Ecto neural progenitor cell (in vitro differentiated cells): ENCODE measurements around the gene AP1B1.

Experiments used
- DNase-seq: peaks from one replicate; pipeline ENCODE4 v3.0.0-alpha.2; 2018; ENCODE audit warnings: low spot score

The AP1B1 gene

DNA sequence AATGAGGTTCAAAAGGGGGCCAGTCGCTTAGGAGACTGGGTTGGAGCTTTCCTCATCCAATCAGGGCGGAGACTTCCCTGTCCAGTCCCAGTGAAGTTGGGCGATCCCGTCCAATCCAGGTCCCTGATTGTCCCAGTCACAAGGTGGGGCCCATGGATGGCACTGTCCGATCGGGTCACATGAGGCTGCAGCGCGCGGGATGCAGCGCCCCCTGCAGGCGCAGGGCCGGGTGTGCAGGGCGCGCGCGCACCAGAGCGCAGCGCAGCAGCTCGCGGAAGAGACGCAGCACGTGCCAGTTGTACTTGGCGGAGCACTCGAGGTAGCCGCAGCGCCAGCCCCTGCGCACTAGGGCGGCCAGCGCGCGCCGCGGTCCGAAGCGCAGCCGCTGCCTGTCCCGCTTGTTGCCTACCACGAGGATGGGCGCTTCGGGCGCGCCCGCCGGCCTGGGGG, 75.2 kb downstream of the AP1B1 start:
- DNase-seq = peak; percentile 75

DNA sequence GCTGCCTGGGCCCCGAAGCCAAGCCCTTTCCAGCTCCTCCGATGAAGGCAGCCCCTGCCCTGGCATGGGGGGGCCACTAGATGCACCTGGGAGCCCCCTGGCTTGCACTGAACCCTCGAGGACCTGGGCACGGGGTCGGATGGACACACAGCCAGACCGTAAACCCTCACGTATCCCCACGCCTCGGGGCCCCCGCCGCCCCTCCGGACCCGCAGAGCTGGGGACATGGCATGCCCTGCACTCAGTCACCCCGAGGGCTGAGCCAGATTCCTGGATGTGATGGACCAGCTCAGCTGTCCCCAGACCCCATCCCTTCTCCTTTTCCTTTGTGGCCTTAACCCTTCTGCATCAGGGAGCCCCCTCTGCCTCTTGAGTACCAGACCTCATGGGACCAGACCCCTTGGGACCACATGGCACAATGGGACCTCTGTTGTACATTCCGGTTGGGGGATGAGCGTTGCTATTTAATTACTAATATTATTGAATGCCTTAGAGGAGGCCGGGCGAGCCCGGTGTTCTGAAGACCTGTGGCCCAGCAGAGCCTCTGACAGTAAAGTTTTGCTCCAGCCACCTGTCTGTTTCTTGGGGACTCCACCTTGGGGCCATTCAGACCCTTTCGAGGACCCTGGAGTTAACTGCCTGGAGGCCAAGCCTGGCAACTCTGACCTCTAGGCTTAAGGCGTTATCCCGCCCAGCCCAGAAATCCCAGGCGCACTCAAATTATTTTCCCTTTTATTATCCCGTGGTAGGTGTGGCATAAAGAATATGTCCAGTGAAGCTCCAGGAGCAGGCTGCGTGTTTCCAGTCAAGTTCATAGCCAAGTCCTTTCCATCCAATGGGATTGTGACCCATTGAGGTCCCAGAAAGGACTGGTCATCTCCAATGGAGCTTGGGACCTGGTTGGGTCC, 75.9 kb downstream of the AP1B1 start:
- DNase-seq = peak; percentile 49

DNA sequence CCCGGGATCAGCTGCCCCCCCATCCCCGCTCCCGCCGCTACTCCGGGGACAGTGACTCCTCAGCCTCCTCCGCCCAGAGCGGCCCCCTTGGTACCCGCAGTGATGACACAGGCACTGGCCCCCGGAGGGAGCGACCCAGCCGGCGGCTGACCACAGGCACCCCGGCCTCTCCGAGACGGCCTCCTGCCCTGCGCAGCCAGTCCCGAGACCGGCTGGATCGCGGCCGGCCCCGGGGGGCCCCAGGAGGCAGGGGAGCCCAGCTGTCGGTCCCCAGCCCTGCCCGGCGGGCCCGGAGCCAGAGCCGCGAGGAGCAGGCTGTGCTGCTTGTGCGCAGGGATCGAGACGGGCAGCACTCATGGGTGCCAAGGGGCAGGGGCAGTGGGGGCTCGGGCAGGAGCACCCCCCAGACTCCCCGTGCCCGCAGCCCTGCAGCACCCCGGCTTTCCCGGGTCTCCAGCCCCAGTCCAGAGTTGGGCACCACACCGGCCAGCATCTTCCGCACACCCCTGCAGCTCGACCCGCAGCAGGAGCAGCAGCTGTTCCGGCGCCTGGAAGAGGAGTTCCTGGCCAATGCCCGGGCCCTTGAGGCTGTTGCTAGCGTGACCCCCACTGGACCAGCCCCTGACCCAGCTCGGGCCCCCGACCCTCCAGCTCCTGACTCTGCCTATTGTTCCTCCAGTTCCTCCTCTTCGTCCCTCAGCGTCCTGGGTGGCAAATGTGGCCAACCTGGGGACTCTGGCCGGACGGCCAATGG, 76.7 kb downstream of the AP1B1 start:
- DNase-seq = no peak

DNA sequence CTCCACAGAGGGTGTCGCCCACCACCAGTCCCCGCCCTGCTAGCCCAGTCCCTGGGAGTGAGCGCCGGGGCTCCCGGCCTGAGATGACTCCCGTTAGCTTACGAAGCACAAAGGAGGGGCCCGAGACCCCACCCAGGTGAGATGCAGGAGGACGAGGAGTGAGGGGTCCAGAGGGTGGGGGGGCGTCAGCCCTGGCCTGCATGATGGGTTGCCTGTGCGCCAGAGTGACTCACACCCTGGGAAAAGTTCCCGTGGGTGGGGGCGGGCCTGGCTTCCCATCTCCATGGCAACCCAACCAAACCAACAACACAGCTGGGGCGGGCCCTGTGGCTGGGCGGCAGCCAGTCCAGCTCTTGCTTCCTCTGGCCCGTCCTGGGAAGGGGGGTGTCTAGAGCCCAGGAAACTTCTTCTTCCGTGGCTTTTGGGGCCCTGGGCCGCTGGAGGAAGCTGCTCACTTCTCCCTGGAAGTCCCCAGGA, 77.5 kb downstream of the AP1B1 start:
- peak; percentile 87 for DNase-seq

DNA sequence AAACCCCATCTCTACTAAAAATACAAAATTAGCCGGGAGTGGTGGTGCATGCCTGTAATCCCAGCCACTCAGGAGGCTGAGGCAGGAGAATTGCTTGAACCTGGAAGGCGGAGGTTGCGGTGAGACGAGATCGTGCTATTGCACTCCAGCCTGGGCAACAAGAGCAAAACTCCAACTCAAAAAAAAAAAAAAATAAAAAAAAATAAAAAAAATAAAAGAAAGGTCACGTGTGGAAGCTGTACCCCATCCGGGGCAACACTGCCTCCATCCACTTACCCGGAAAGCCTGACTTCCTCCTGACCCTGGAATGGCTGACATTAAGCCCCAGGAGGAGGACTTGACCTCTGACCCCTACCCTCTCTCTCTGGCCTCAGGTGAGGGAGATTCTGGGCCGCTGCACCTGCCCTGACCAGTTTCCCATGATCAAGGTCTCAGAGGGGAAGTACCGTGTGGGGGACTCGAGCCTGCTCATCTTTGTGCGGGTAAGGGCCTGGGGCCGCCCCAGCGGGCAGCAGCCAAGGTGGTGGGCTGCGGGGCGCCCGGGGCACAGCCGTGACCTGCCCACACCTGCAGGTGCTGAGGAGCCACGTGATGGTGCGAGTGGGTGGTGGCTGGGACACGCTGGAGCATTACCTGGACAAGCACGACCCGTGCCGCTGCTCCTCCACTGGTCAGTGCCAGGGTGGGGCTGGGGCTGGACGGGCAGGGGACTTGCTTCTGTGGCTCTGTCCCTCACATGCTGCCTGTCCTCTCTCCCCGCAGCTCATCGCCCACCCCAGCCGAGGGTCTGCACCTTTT, 78.1 kb downstream of the AP1B1 start:
- peak; percentile 56 for DNase-seq

DNA sequence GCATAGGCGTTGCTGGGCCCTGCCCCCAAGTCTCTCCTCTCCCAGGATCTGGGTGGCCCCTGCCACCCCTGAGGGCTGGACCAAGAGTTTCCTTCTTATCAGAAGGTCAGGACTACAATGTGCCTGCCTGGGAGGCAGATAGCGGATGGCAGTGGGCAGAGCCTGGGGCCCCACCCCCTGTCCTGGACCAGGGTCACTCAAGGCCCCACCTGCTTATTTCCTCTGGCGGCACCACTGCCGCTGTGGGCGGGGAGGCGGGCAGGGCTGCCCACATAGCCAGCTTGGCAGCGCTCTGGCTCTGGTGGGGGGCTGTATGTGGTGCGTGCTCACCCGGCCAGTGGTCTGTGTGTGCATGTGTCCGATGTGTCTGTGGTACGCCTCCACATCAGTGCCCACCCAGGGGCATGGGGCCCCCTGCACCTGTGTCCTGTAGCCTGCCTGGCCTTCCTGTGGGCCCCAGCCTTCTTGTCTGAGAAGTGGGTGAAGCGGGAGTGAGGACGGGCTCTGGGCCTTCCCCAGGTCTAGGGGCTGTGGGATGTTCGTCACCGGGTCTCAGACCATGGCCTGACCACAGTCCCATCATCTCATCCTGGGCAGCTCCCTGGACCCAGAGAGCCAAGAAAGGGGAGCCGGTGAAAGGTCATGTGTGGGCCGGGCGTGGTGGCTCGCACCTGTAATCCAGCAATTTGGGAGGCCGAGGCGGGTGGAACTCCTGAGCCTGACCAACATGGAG, 78.9 kb downstream of the AP1B1 start:
- DNase-seq = peak; percentile 50

DNA sequence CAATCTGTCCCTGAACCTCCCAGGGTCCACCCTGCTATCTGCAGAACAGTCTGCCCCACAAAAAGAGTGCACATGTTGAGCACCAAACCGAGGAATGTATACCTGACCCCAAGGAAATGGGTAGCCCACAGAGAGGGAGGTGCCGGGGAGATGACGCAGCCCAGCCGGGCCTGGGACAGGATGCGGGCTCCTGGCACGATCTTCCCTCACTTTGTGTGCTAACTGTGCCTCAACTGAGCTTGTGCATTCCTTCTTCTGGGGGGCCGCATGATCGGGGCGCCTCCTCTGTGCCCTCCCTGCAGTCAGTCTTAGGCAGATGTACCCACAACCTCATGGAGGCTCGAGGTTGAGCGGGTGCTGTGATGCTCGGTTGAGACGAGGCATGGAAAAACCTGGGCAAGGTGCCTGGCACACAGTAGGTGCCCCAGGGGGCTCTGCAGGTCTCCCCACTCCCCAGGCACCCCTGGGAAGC, 79.5 kb downstream of the AP1B1 start:
- DNase-seq = no peak

DNA sequence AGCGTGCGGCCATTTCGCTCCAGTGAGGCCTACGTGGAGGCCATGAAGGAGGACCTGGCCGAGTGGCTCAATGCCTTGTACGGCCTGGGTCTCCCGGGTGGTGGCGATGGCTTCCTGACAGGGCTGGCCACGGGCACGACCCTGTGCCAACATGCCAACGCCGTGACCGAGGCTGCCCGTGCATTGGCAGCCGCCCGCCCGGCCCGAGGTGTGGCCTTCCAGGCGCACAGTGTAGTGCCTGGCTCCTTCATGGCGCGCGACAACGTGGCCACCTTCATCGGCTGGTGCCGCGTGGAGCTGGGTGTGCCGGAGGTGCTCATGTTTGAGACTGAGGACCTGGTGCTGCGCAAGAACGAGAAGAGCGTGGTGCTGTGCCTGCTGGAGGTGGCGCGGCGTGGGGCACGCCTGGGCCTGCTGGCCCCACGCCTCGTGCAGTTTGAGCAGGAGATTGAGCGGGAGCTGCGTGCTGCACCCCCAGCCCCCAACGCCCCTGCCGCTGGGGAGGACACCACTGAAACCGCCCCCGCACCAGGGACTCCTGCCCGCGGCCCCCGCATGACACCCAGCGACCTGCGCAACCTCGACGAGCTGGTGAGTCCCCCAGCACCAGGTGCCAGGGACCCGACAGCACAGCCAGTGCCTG, 80.1 kb downstream of the AP1B1 start:
- peak; percentile 53 for DNase-seq

DNA sequence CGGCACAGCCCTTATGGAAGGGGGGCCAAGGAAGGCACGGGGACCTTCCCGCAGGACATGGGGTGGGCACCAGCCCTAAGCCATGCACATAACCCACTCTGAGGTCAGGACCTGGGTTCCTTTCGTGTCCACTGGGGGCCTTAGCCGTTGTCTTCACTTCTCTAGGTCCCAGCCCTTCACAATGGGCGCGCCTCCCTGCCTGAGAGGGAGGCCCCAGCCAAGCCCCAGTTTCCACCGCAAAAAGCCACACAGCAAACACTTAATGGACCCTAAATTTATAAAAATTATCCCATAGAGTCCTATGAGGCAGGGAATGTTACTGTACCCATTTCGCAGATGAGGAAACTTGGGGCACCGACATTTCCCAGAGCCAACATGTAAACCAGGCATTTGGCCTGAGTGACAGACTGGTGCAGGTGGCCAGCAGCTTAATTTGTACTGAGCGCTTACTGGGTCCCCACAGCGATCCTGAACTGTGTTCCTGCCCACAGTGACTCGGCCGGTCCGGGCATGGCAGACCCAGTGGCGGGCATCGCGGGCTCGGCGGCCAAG, 80.7 kb downstream of the AP1B1 start:
- no peak for DNase-seq

DNA sequence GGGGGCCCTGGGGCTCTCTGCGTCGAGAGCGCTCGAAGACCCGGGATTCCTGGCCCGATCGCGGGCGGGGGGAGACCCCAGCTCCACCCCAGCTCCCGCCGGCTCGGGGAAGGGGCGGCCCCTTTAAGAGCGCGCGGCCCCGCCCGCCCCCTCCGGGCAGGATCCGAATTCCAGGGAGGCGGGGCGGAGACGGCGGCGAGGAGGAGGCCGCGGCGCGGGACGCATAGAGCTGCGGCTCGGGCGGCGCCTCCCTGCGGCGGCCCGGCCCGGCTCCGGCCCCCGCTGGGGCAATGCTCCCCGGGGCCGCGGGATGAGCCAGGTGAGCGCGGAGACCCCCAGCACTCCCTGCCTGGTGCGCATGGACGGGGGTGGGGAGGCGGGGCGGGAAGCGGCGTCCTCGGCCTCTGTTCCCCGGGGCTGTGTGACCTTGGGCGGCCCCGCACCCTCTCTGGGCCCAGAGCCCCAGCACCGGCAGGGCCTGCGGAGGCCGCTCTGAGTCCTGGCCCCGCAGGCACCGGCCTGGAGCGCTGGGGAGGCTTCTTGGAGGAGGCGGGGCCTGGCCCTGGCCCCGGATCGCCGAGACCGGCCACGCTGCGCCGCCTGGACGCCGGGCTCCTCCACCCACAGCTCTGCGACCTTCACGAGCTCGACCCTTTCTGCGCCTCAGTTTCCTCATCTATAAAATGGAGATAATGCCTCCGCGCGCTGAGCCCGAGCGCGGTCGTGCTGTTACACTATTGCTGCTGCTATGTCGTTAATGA, 81.4 kb downstream of the AP1B1 start:
- peak; percentile 93 for DNase-seq

DNA sequence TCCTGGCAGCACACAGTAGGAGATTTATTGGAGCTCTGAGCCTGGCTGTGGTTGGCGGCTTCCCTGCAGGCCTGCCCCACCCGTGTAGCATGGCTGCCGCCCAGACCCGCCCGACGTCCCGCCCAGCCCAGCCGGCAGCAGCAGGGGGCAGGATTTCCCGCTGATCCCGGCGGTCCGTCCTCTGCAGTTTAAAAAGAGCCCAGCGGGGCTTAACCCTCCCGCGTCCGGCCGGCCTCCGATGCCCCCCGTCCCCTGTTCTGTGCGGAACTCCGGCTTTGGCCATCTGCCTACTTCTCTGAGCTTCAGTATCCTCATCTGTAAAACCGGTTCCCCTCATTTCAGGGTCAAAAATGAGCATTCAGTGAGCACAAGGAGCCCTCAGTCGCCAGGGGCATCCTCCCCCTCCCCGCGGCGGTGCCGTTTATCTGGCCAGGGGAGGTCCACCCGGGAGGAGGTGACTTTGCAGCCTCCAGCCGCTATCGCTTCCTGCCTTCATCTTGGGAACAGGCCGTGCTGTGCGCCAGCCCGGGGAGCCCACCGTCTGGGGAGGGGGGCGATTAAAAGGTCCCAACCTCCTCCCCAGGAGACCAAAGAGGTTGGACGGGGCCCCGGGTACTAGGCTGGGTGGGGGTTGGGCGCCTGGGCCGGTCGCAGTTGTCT, 82.1 kb downstream of the AP1B1 start, which contains the start of gene GAS2L1:
Gene GAS2L1 (plus strand): TSS at position 476 of the 660 bp plus-strand sequence. CDS start 1,456 bp downstream, outside the sequence.
- DNase-seq = peak; percentile 87

DNA sequence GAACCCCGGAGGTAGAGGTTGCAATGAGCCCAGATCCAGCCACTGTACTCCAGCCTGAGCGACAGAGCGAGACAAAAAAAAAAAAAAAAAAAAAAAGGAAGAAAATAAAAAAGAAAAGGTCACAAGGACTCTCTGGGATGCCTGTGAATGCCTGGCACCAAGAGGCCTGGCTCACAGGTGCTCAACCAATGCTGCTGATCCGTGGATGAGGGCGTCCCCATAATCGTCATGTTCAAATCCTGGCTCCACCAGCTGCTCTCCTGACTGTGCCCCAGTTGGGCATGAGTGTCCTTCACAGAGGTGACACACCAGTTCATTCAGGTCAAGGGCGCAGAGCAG, 82.6 kb downstream of the AP1B1 start:
- no peak for DNase-seq

DNA sequence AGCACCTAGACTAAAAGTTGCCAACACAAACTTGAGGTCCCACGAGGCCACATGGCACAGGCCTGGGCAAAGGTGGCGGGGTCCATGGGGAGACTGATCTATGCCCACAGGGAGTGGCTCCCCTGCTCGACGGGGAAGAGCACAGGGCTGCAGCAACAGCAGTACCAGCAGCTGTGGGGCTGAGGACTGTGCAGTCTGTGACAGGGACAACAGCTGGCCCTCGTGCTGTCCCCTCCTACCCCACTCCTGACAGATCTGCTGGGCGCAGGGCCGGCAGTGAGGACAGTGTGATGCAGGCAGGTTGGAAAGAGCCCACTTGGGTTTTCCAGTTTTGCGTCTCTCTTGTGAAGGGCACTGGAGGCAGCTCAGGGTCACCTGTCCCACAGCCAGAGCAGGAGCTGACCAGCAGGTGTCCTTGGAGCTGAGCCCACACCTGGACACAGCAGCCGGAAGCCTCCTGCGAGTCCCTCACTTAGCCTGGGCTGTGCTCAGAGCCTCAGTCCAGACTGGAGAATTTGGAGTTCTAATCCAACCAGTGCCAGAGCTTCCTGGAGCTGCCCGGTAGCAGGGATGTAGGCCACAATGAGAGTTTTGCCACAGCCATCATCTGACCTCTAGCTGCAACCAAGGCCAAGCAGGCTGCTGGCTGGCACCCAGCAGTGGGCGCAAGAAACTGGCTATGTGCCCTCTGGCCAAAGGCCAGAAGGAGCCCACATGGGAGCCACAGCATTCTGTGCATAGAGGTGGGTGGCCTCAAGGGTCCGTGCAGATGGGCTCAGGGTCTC, 85.5 kb downstream of the AP1B1 start:
- peak; percentile 52 for DNase-seq

DNA sequence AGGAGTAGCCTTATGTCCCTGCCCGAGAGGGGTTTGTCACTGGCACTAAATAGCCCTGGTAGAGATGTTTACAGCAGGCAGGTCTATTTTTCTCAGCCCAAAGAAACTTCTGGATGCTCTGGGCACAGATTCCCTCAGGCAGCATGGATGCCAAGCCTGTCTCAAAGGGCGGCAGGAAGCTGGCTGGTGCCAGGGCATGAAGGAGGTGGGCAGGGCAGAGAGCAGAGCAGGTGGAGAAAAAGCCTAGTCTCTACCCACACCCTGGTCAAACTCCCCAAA, 86.0 kb downstream of the AP1B1 start:
- no peak for DNase-seq

DNA sequence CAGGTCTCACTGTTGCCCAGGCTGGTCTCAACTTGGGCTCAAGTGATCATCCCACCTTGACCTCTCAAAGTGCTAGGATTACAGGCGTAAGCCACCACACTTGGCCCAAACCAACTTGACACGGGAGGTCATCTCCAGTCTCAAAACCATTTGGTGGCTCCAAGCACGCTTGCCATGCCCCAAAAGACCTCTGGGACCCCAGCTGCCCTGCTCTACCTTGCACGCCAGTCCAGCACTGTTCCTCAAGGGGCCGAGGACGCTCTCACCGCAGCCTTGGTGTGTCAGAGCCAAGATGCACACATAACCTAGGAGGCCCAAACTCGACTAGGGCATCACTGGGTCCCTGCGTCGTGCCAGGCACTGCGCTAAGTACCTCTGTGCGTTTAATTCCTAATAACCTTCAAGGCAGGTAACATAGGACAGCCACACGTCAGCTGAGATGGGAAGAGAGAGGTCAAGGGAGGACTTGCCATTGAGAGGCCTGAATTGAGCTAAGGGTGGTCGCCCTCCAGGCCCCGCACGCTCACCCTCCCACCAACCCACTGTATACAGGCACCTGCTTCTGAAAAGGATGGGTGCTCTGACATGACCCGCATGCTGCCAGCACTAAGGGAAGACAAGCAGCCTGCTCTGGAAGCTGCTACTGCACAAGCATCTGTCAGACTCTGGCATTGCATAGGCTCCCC, 86.5 kb downstream of the AP1B1 start:
- no peak for DNase-seq

DNA sequence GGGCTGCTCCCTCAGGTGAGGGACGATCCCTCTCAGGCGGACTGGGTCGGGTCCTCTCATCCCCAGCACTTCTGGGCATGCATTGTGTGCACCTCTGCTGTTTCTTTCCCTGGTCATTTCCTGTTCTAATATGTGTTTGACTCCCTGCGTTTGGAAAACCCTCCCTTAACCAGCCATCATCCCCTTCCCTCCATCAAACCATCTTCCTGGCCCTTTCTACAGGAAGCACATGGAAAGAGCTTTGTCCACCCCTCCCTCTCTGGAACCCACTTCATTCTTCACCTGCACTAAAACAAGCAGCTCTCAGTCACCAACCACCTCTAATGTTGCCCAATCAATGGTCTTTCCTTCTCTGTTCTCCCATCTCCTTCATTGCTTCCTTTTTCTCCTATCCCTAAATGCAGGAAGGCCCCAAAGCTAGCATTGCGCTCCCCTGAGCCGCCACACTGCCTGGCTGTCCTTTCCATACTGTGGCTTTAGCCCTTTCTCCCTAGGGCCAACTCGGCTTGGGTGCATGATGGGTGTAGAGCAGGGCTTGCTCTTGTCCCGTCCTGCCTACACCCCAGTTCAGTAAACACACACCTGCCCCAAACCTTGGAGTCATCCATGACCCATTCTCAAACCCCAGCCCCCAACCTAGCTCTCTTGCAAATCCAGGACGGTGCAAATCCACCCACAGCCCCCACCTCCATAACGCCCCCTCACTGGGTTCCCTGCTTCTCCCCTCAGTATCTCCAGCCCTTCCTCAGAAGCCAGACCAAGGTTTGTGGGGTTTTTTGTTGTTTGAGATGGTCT, 87.4 kb downstream of the AP1B1 start:
- no peak for DNase-seq

DNA sequence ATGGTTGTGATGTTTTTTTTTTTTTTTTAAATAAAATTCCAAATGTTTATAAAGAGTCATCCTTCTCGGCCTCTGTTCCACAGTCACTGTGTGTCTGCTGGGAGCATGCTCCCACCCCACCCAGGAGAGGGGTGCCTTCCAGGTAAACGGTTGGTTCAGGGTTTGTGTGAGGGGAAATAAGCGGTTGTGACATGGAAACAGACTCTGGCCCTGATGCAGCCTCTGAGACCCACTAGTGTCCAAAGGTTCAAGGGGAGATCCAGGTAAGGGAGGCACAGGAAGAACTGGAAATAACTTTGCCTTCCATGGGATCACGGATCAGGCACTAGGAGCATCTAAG, 87.9 kb downstream of the AP1B1 start:
- no peak for DNase-seq
